ENCODE data around the gene THRB.
A peak's percentile ranks its signal among the peaks of the same experiment; 100 is the strongest.

The THRB gene

GRCh38 chr3:24520101-24520495 lies 25.4 kb upstream of the THRB start:
- H3K4ac ChIP-seq (ENCODE audit: low read depth, low read length): no peak overlapping the region
- no peak overlapping the region for H3K18ac ChIP-seq (ENCODE audit: low read length)
- H3K4me2 ChIP-seq (ENCODE audit: low read length): no peak overlapping the region
- WGBS (ENCODE audit: extremely low coverage, insufficient coverage, low lambda C conversion rate): no CpG with 5 or more reads among the region's 2 CpGs
- no peak overlapping the region for H4K5ac ChIP-seq (ENCODE audit: low read length)
- H2BK5ac ChIP-seq (ENCODE audit: low read length): no peak overlapping the region
- H4K8ac ChIP-seq (ENCODE audit: low read depth, low read length): no peak overlapping the region
- no peaks in the 10 kb centered on the region for H3K79me1 ChIP-seq (ENCODE audit: low read length)
- no peaks in the 10 kb centered on the region for H3K36me3 ChIP-seq (ENCODE audit: control insufficient read depth, insufficient read depth, low read length)
- no peak overlapping the region for H3K27ac ChIP-seq (ENCODE audit: low read depth, low read length)
- no peak overlapping the region for H3K4me3 ChIP-seq (ENCODE audit: low read length)
- no peak overlapping the region for H3K56ac ChIP-seq (ENCODE audit: low read length)
- DNase-seq: no peak
- peaks cover 16% of the 10 kb centered on the region for H3K27me3 ChIP-seq (ENCODE audit: insufficient read depth, low read length, poor library complexity)
- H3K79me2 ChIP-seq (ENCODE audit: control insufficient read depth, insufficient read depth, low read length): no peaks in the 10 kb centered on the region
- H2BK15ac ChIP-seq (replicated peaks; ENCODE audit: low read depth): no peak overlapping the region
- H2BK120ac ChIP-seq (ENCODE audit: low read depth, low read length): no peak overlapping the region
- H3K9ac ChIP-seq (ENCODE audit: low read length): no peak overlapping the region
- H3K23ac ChIP-seq (ENCODE audit: low read length): no peak overlapping the region
- H3K4me1 ChIP-seq (ENCODE audit: control insufficient read depth, low read depth, low read length): peaks cover 11% of the 10 kb centered on the region
- no peak overlapping the region for H2AK5ac ChIP-seq (ENCODE audit: low read length)

GRCh38 chr3:24519368-24520100 lies 24.9 kb upstream of the THRB start:
- H3K36me3 ChIP-seq (ENCODE audit: control insufficient read depth, insufficient read depth, low read length): no peaks in the 10 kb centered on the region
- H4K5ac ChIP-seq (ENCODE audit: low read length): no peak overlapping the region
- DNase-seq: peak; percentile 55
- H3K27ac ChIP-seq (ENCODE audit: low read depth, low read length): no peak overlapping the region
- H3K4me3 ChIP-seq (ENCODE audit: low read length): no peak overlapping the region
- no peak overlapping the region for H3K4me2 ChIP-seq (ENCODE audit: low read length)
- H3K23ac ChIP-seq (ENCODE audit: low read length): no peak overlapping the region
- peaks cover 16% of the 10 kb centered on the region for H3K27me3 ChIP-seq (ENCODE audit: insufficient read depth, low read length, poor library complexity)
- no peak overlapping the region for H2BK15ac ChIP-seq (replicated peaks; ENCODE audit: low read depth)
- no peak overlapping the region for H4K8ac ChIP-seq (ENCODE audit: low read depth, low read length)
- no peak overlapping the region for H3K4ac ChIP-seq (ENCODE audit: low read depth, low read length)
- no peak overlapping the region for H3K56ac ChIP-seq (ENCODE audit: low read length)
- no CpG with 5 or more reads among the region's 15 CpGs for WGBS (ENCODE audit: extremely low coverage, insufficient coverage, low lambda C conversion rate)
- no peaks in the 10 kb centered on the region for H3K79me1 ChIP-seq (ENCODE audit: low read length)
- H2BK5ac ChIP-seq (ENCODE audit: low read length): no peak overlapping the region
- H3K9ac ChIP-seq (ENCODE audit: low read length): no peak overlapping the region
- H2AK5ac ChIP-seq (ENCODE audit: low read length): no peak overlapping the region
- no peak overlapping the region for H3K18ac ChIP-seq (ENCODE audit: low read length)
- H3K79me2 ChIP-seq (ENCODE audit: control insufficient read depth, insufficient read depth, low read length): no peaks in the 10 kb centered on the region
- no peak overlapping the region for H2BK120ac ChIP-seq (ENCODE audit: low read depth, low read length)
- peaks cover 11% of the 10 kb centered on the region for H3K4me1 ChIP-seq (ENCODE audit: control insufficient read depth, low read depth, low read length)

- Histone ChIP-seq H3K4me1 (ENCODE audit: control insufficient read depth, low read depth, low read length) (peaks cover 9% of the 10 kb centered on the region), H3K4me2 (ENCODE audit: low read length) (no peak overlapping the region), H3K27ac (ENCODE audit: low read depth, low read length) (no peak overlapping the region), H3K4ac (ENCODE audit: low read depth, low read length) (no peak overlapping the region), H3K23ac (ENCODE audit: low read length) (no peak overlapping the region), H2BK15ac (replicated peaks; ENCODE audit: low read depth) (no peak overlapping the region), H3K9ac (ENCODE audit: low read length) (no peak overlapping the region), H3K36me3 (ENCODE audit: control insufficient read depth, insufficient read depth, low read length) (no peaks in the 10 kb centered on the region), H4K8ac (ENCODE audit: low read depth, low read length) (no peak overlapping the region), H3K18ac (ENCODE audit: low read length) (no peak overlapping the region), H3K27me3 (ENCODE audit: insufficient read depth, low read length, poor library complexity) (peaks cover 16% of the 10 kb centered on the region), H3K4me3 (ENCODE audit: low read length) (no peak overlapping the region), H2BK120ac (ENCODE audit: low read depth, low read length) (no peak overlapping the region), H2BK5ac (ENCODE audit: low read length) (no peak overlapping the region), H4K5ac (ENCODE audit: low read length) (no peak overlapping the region), H3K56ac (ENCODE audit: low read length) (no peak overlapping the region), H3K79me2 (ENCODE audit: control insufficient read depth, insufficient read depth, low read length) (no peaks in the 10 kb centered on the region), H3K79me1 (ENCODE audit: low read length) (no peaks in the 10 kb centered on the region), H2AK5ac (ENCODE audit: low read length) (no peak overlapping the region)
- no peak for DNase-seq
- no CpG with 5 or more reads among the region's 4 CpGs for WGBS (ENCODE audit: extremely low coverage, insufficient coverage, low lambda C conversion rate)
Observed at GRCh38 chr3:24518990-24519367, 24.3 kb upstream of the THRB start.

GRCh38 chr3:24514119-24514518 lies 19.5 kb upstream of the THRB start:
- no peak overlapping the region for H3K4me2 ChIP-seq (ENCODE audit: low read length)
- no peaks in the 10 kb centered on the region for H3K79me2 ChIP-seq (ENCODE audit: control insufficient read depth, insufficient read depth, low read length)
- H2BK15ac ChIP-seq (replicated peaks; ENCODE audit: low read depth): no peak overlapping the region
- no peak overlapping the region for H3K23ac ChIP-seq (ENCODE audit: low read length)
- no peak overlapping the region for H2BK120ac ChIP-seq (ENCODE audit: low read depth, low read length)
- H4K5ac ChIP-seq (ENCODE audit: low read length): no peak overlapping the region
- no peaks in the 10 kb centered on the region for H3K79me1 ChIP-seq (ENCODE audit: low read length)
- no peak for DNase-seq
- H3K4me1 ChIP-seq (ENCODE audit: control insufficient read depth, low read depth, low read length): no peaks in the 10 kb centered on the region
- H2BK5ac ChIP-seq (ENCODE audit: low read length): no peak overlapping the region
- no peak overlapping the region for H3K9ac ChIP-seq (ENCODE audit: low read length)
- no peak overlapping the region for H3K56ac ChIP-seq (ENCODE audit: low read length)
- no peak overlapping the region for H3K27ac ChIP-seq (ENCODE audit: low read depth, low read length)
- no peak overlapping the region for H3K18ac ChIP-seq (ENCODE audit: low read length)
- peaks cover 2% of the 10 kb centered on the region for H3K27me3 ChIP-seq (ENCODE audit: insufficient read depth, low read length, poor library complexity)
- H4K8ac ChIP-seq (ENCODE audit: low read depth, low read length): no peak overlapping the region
- no peak overlapping the region for H3K4ac ChIP-seq (ENCODE audit: low read depth, low read length)
- no CpG with 5 or more reads among the region's 4 CpGs for WGBS (ENCODE audit: extremely low coverage, insufficient coverage, low lambda C conversion rate)
- H3K4me3 ChIP-seq (ENCODE audit: low read length): no peak overlapping the region
- H2AK5ac ChIP-seq (ENCODE audit: low read length): no peak overlapping the region
- no peaks in the 10 kb centered on the region for H3K36me3 ChIP-seq (ENCODE audit: control insufficient read depth, insufficient read depth, low read length)

GRCh38 chr3:24513463-24513862 lies 18.8 kb upstream of the THRB start:
- H2BK15ac ChIP-seq (replicated peaks; ENCODE audit: low read depth): no peak overlapping the region
- no peak overlapping the region for H3K4me2 ChIP-seq (ENCODE audit: low read length)
- no peak overlapping the region for H3K23ac ChIP-seq (ENCODE audit: low read length)
- H2AK5ac ChIP-seq (ENCODE audit: low read length): no peak overlapping the region
- no peaks in the 10 kb centered on the region for H3K27me3 ChIP-seq (ENCODE audit: insufficient read depth, low read length, poor library complexity)
- no peak overlapping the region for H4K8ac ChIP-seq (ENCODE audit: low read depth, low read length)
- no peak overlapping the region for H3K4me3 ChIP-seq (ENCODE audit: low read length)
- H4K5ac ChIP-seq (ENCODE audit: low read length): no peak overlapping the region
- no peak overlapping the region for H3K9ac ChIP-seq (ENCODE audit: low read length)
- H3K4ac ChIP-seq (ENCODE audit: low read depth, low read length): no peak overlapping the region
- no peak overlapping the region for H3K18ac ChIP-seq (ENCODE audit: low read length)
- H3K79me1 ChIP-seq (ENCODE audit: low read length): no peaks in the 10 kb centered on the region
- no peak overlapping the region for H3K56ac ChIP-seq (ENCODE audit: low read length)
- no peaks in the 10 kb centered on the region for H3K79me2 ChIP-seq (ENCODE audit: control insufficient read depth, insufficient read depth, low read length)
- no peaks in the 10 kb centered on the region for H3K36me3 ChIP-seq (ENCODE audit: control insufficient read depth, insufficient read depth, low read length)
- H2BK5ac ChIP-seq (ENCODE audit: low read length): no peak overlapping the region
- no peak overlapping the region for H3K27ac ChIP-seq (ENCODE audit: low read depth, low read length)
- WGBS (ENCODE audit: extremely low coverage, insufficient coverage, low lambda C conversion rate): no CpG with 5 or more reads among the region's 1 CpG
- DNase-seq: no peak
- no peaks in the 10 kb centered on the region for H3K4me1 ChIP-seq (ENCODE audit: control insufficient read depth, low read depth, low read length)
- H2BK120ac ChIP-seq (ENCODE audit: low read depth, low read length): no peak overlapping the region
